GM18517 (cell line): ENCODE data around the gene FAM98C.
"Not testable (repeated sequence)": the region's sequence is repeated elsewhere in the genome, so short reads cannot be mapped to it uniquely, and the experiment has no call there.

Experiments
- ATAC-seq: cut with Tn5 transposase; IDR thresholded peaks from one replicate; pipeline ENCODE4 v1.9.1; 2021; ENCODE audit warnings: mild to moderate bottlenecking, moderate library complexity; ENCODE audit not compliant: unreplicated experiment

The FAM98C gene

GRCh38 chr19:38395381-38396114, 7.3 kb upstream of the FAM98C start:
- no peak for ATAC-seq

GRCh38 chr19:38399081-38399480, 3.8 kb upstream of the FAM98C start:
- ATAC-seq, result no peak

GRCh38 chr19:38399537-38399936, 3.4 kb upstream of the FAM98C start:
- ATAC-seq, result no peak

- ATAC-seq, result no peak
Measured at GRCh38 chr19:38400361-38400760, 2.5 kb upstream of the FAM98C start.

- ATAC-seq, result no peak
Measured at GRCh38 chr19:38401148-38401547, 1.7 kb upstream of the FAM98C start.

GRCh38 chr19:38402623-38402966, 298 bp upstream of the FAM98C start:
- ATAC-seq, result no peak

GRCh38 chr19:38404858-38405257, 2.0 kb downstream of the FAM98C start:
- no peak for ATAC-seq

GRCh38 chr19:38405276-38405675, 2.4 kb downstream of the FAM98C start:
- ATAC-seq, result no peak

- ATAC-seq, result no peak
Measured at GRCh38 chr19:38409631-38410133, 6.8 kb downstream of the FAM98C start.

GRCh38 chr19:38410407-38410806, 7.5 kb downstream of the FAM98C start:
- ATAC-seq, result not testable (repeated sequence)

- ATAC-seq, result no peak
Measured at GRCh38 chr19:38411041-38411712, 8.3 kb downstream of the FAM98C start.

GRCh38 chr19:38411898-38412297, 9.0 kb downstream of the FAM98C start:
- ATAC-seq, result not testable (repeated sequence)

GRCh38 chr19:38412491-38412890, 9.6 kb downstream of the FAM98C start:
- ATAC-seq, result no peak

GRCh38 chr19:38412961-38413360, 10.1 kb downstream of the FAM98C start:
- ATAC-seq, result no peak

- ATAC-seq, result no peak
Measured at GRCh38 chr19:38413416-38413815, 10.5 kb downstream of the FAM98C start.

- ATAC-seq, result no peak
Measured at GRCh38 chr19:38417146-38417543, 14.3 kb downstream of the FAM98C start.

GRCh38 chr19:38417544-38418506, 14.9 kb downstream of the FAM98C start:
- no peak for ATAC-seq

GRCh38 chr19:38420935-38421334, 18.0 kb downstream of the FAM98C start:
- ATAC-seq, result no peak

GRCh38 chr19:38421856-38422255, 19.0 kb downstream of the FAM98C start:
- ATAC-seq, result no peak

GRCh38 chr19:38422438-38422837, 19.5 kb downstream of the FAM98C start:
- no peak for ATAC-seq

GRCh38 chr19:38424272-38424671, 21.4 kb downstream of the FAM98C start:
- no peak for ATAC-seq
